Measurements from ENCODE around the gene MYZAP. TPM values are rescaled to one million over a fixed set of nuclear protein-coding genes. Genes with fewer than 3 reads are reported as not detected.
A peak's percentile ranks its signal among the peaks of the same experiment; 100 is the strongest.

The MYZAP gene
- total RNA-seq, 3 donors from 2014 or later, result 12.1 to 23.0 (median 16.7) TPM

- TF ChIP-seq POLR2AphosphoS5 (IDR thresholded peaks at IDR 0.05), result no peak
- TF ChIP-seq POLR2A (IDR thresholded peaks at IDR 0.05), result no peak
- no peak for TF ChIP-seq CTCF (IDR thresholded peaks at IDR 0.05)
- Histone ChIP-seq H3K4me1 (no peaks in the 10 kb centered on the region), H3K36me3 (no peaks in the 10 kb centered on the region), H3K9me3 (peaks cover 0 to 13% of the 10 kb centered on the region in 2 donors), H3K27ac (no peak overlapping the region), H3K27me3 (no peaks in the 10 kb centered on the region), H3K4me3 (no peak overlapping the region)
- intact Hi-C loops (cut with DNase I; ENCODE audit: low total_unique reads), result no loop called here
- DNase-seq (ENCODE audit: low spot score in 2 of 2), result no peak
Measured at GRCh38 chr15:57583282-57583681, 8.4 kb upstream of the MYZAP start.

- no peak for DNase-seq (ENCODE audit: low spot score in 2 of 2)
- Histone ChIP-seq H3K4me1 (no peaks in the 10 kb centered on the region), H3K4me3 (no peak overlapping the region), H3K27ac (no peak overlapping the region), H3K27me3 (no peaks in the 10 kb centered on the region), H3K9me3 (peaks cover 0 to 13% of the 10 kb centered on the region in 2 donors), H3K36me3 (no peaks in the 10 kb centered on the region)
- intact Hi-C loops (cut with DNase I; ENCODE audit: low total_unique reads), result no loop called here
- no peak for TF ChIP-seq POLR2A (IDR thresholded peaks at IDR 0.05)
- TF ChIP-seq CTCF (IDR thresholded peaks at IDR 0.05), result no peak
- TF ChIP-seq POLR2AphosphoS5 (IDR thresholded peaks at IDR 0.05), result no peak
Measured at GRCh38 chr15:57583720-57584119, 8.0 kb upstream of the MYZAP start.

- intact Hi-C loops (cut with DNase I; ENCODE audit: low total_unique reads), result no loop called here
- H3K27me3 ChIP-seq, result no peaks in the 10 kb centered on the region
- H3K9me3 ChIP-seq, result peaks cover 0 to 13% of the 10 kb centered on the region in 2 donors
- peaks cover 3 to 15% of the 10 kb centered on the region in 2 donors for H3K4me1 ChIP-seq
- no peak overlapping the region for H3K4me3 ChIP-seq
- no peak for DNase-seq (ENCODE audit: low spot score in 2 of 2)
- no peaks in the 10 kb centered on the region for H3K36me3 ChIP-seq
- TF ChIP-seq CTCF (IDR thresholded peaks at IDR 0.05) (no peak), POLR2AphosphoS5 (IDR thresholded peaks at IDR 0.05) (no peak), POLR2A (IDR thresholded peaks at IDR 0.05) (no peak)
- no peak overlapping the region for H3K27ac ChIP-seq
Measured at GRCh38 chr15:57586661-57587424, 4.9 kb upstream of the MYZAP start.

- TF ChIP-seq POLR2A (IDR thresholded peaks at IDR 0.05) (no peak), POLR2AphosphoS5 (IDR thresholded peaks at IDR 0.05) (no peak), CTCF (IDR thresholded peaks at IDR 0.05) (no peak)
- DNase-seq (ENCODE audit: low spot score in 2 of 2), result no peak
Measured at GRCh38 chr15:57589281-57589680, 2.4 kb upstream of the MYZAP start.

GRCh38 chr15:57589754-57590153, 1.9 kb upstream of the MYZAP start:
- intact Hi-C loops (cut with DNase I; ENCODE audit: low total_unique reads), result no loop called here
- no peak for DNase-seq (ENCODE audit: low spot score in 2 of 2)
- H3K4me1 ChIP-seq, result peaks cover 3 to 15% of the 10 kb centered on the region in 2 donors
- H3K27ac ChIP-seq, result peak overlapping the region; percentile 62 to 67
- no peak overlapping the region for H3K4me3 ChIP-seq
- H3K27me3 ChIP-seq, result no peaks in the 10 kb centered on the region
- no peak for TF ChIP-seq POLR2A (IDR thresholded peaks at IDR 0.05)
- no peak for TF ChIP-seq POLR2AphosphoS5 (IDR thresholded peaks at IDR 0.05)
- no peak for TF ChIP-seq CTCF (IDR thresholded peaks at IDR 0.05)
- H3K36me3 ChIP-seq, result no peaks in the 10 kb centered on the region
- H3K9me3 ChIP-seq, result no peaks in the 10 kb centered on the region

More at GRCh38 chr15:57589281-57589680, 2.4 kb upstream of the MYZAP start:
- peaks cover 3 to 15% of the 10 kb centered on the region in 2 donors for H3K4me1 ChIP-seq
- peak overlapping the region; percentile 62 to 67 for H3K27ac ChIP-seq
- no peak overlapping the region for H3K4me3 ChIP-seq
- H3K36me3 ChIP-seq, result no peaks in the 10 kb centered on the region
- H3K9me3 ChIP-seq, result no peaks in the 10 kb centered on the region
- intact Hi-C loops (cut with DNase I; ENCODE audit: low total_unique reads), result no loop called here
- no peaks in the 10 kb centered on the region for H3K27me3 ChIP-seq
